Prostate gland (tissue), 2 donors: ENCODE results near the gene RFX2. TPM values are rescaled to one million over a fixed set of nuclear protein-coding genes. Genes with fewer than 3 reads are reported as not detected.

Experiments
- DNase-seq: peaks from one replicate; pipeline ENCODE4 v3.0.0-alpha.2; 2019; ENCODE audit warnings: low spot score
- H3K27ac ChIP-seq, 2 donors: fragments of 200-600 bp; sonication (generic); 2 replicates each; pipeline ENCODE4 v1.5.1; 2017 to 2019
- H3K27me3 ChIP-seq: fragments of 200-600 bp; sonication (generic); replicated peaks from 2 replicates; pipeline ENCODE4 v1.5.1; 2019; ENCODE audit not compliant: insufficient read depth
- H3K36me3 ChIP-seq, 2 donors: fragments of 200-600 bp; sonication (generic); 1 replicate in 1 of 2; 2 replicates in 1 of 2; pipeline versions ENCODE4 v1.5.1 to v1.8.1; 2017 to 2019
- H3K4me1 ChIP-seq: fragments of 200-600 bp; sonication (generic); replicated peaks from 2 replicates; pipeline ENCODE4 v1.5.1; 2019
- H3K4me3 ChIP-seq, 2 donors: fragments of 200-600 bp; sonication (generic); 2 replicates each; pipeline ENCODE4 v1.5.1; 2017 to 2019
- H3K9me3 ChIP-seq: fragments of 200-600 bp; sonication (generic); 2 replicates; pipeline ENCODE4 v1.5.1; 2017
- CTCF ChIP-seq, 4 experiments: fragments of 200-600 bp in 2 of 4; fragments of 450-650 bp in 2 of 4; sonication (generic) in 2 of 4; IDR thresholded peaks; 1 replicate in 3 of 4; 2 replicates in 1 of 4; pipeline ENCODE4 v1.5.1; 2016 to 2019; ENCODE audit warnings: antibody characterized with exemption in 4 of 4, mild to moderate bottlenecking in 2 of 4, moderate library complexity in 2 of 4
- POLR2A ChIP-seq: fragments of 450-650 bp; IDR thresholded peaks from one replicate; pipeline ENCODE4 v1.6.1; 2016; ENCODE audit warnings: antibody characterized with exemption, mild to moderate bottlenecking
- POLR2AphosphoS5 ChIP-seq: sonication (generic); formaldehyde crosslinking; IDR thresholded peaks from one replicate; pipeline ENCODE4 v1.6.1; 2017; ENCODE audit warnings: antibody characterized with exemption
- WGBS: methylation state at CpG from one replicate; pipeline ENCODE4 v1.1.5; 2018; 5-methylcytosine and 5-hydroxymethylcytosine counted together
- intact Hi-C: fragments of 100-400 bp; cut with DNase I; formaldehyde crosslinking; loops from one replicate; pipeline ENCODE4 v1.14.2; 2022
- total RNA-seq, 2 donors: library from RNA; depleted of rRNA; stranded (reverse); fragments of >200 nt; gene quantifications; one replicate each; pipeline ENCODE4 v1.1.0, GENCODE V29; 2016

RFX2 gene
- total RNA-seq, 2 donors from 2014 or later: 13.4 to 25.3 TPM

DNA sequence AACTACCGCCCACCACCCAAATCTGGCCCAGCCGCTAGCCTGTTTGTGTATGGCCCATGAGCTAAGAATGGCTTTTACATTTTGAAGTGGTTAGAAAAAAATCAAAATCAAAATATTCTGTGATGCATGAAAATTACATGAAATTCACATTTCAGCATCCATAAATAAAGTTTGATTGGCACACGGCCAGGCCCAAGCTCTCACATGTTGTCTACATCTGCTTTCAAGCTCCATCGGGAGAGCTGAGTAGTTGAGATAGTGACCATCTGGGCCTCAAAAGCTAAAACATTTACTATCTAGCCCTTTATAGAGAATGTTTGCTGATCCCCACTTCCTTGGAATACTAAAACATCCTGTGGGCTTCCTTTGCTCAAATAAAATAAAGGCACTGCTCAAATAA lies 14.5 kb downstream of the RFX2 start:
- Histone ChIP-seq H3K36me3 (no peaks in the 10 kb centered on the region), H3K4me3 (no peak overlapping the region), H3K9me3 (no peaks in the 10 kb centered on the region), H3K4me1 (no peaks in the 10 kb centered on the region), H3K27ac (no peak overlapping the region), H3K27me3 (no peaks in the 10 kb centered on the region)
- no peak for DNase-seq
- WGBS: 78% methylated on average over 4 of the region's 4 CpGs
- intact Hi-C loops: no loop called here
- TF ChIP-seq CTCF (IDR thresholded peaks at IDR 0.05): no peak
- no peak for TF ChIP-seq POLR2A
- TF ChIP-seq POLR2AphosphoS5: no peak

DNA sequence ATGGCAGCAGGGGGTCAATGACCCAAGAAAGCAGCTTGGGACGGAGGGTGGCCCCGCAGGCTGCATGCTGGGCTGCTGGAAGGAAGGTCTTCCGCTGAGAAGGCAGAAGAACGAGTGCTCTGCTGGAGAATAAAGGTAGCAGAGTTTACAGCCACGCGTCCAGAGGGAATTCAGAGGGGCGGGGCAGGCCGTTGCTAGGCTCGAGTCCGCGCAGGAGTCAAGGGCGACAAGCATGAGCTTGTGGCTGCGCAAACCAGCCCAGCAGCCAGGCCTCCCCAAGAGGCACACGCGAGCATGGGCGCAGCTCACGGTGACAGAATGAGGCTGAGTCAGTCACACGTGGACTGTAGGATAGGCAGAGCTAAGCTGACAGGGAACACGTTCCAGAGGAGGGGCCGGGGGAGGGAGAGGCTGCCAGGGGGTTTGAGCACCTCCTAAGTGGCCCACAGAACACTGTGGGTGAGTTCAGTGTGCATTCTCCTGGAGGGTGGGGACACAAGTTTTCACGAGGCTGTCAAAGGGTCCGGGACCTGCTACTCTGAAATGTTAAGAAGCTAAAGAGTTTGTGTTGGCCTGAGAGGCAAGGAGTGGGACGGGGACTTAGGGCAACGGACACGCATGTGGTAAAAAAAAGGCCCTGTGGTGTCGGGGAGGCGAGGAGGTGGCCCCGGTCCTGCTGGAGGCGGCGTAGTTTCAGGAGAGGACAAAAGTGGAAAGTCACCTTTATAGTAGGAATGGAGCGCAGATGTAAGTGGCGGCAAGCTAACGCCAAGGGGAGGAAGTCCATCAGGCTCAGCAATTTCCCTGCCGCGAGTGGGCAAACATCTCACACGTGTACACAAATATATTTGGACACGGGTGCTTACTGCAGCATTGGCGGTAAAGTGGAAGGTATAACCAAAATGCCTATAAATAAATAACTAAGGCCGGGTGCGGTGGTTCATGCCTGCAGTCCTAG lies 17.7 kb downstream of the RFX2 start:
- Histone ChIP-seq H3K27me3 (no peaks in the 10 kb centered on the region), H3K4me1 (peaks cover 2% of the 10 kb centered on the region), H3K4me3 (no peak overlapping the region), H3K27ac (peak overlapping the region; percentile 56 to 66), H3K36me3 (no peaks in the 10 kb centered on the region), H3K9me3 (no peaks in the 10 kb centered on the region)
- peak; percentile 89 for DNase-seq
- WGBS: 28% methylated on average over 40 of the region's 40 CpGs
- TF ChIP-seq POLR2AphosphoS5 (peak; percentile 85), POLR2A (peak; percentile 57), CTCF (IDR thresholded peaks at IDR 0.05) (peak in 2 of 4 experiments; percentile 36 to 57)
- intact Hi-C loops: no loop called here

DNA sequence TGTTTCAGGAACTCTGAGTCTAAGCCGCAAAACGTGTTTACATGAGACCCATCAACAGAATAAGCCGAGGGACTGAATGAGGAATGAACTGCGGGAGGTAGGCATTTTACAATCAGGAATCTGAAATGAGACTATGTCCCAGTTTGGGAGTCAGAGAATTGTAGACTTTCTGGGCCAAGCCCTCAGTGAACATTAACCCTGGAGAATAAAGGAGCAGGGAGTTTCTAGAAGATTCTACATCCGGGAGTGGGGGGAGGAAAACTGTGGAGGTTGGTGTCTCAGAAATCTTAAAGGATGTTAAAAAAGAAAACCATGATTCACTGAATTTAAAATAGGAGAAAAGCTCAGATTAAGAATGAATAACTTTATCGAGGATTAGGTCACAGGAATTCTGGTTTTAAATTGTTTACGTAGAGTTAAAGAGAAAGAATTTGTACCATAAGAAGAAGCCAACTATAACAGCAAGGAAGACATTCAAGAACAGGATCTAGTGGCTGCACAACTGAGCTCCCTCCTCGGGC lies 18.5 kb downstream of the RFX2 start:
- H3K4me3 ChIP-seq: no peak overlapping the region
- no peaks in the 10 kb centered on the region for H3K27me3 ChIP-seq
- H3K9me3 ChIP-seq: no peaks in the 10 kb centered on the region
- peak overlapping the region; percentile 56 to 66 for H3K27ac ChIP-seq
- DNase-seq: no peak
- TF ChIP-seq POLR2AphosphoS5 (no peak), CTCF (IDR thresholded peaks at IDR 0.05) (no peak), POLR2A (no peak)
- H3K36me3 ChIP-seq: no peaks in the 10 kb centered on the region
- intact Hi-C loops: no loop called here
- H3K4me1 ChIP-seq: peaks cover 9% of the 10 kb centered on the region
- WGBS: 20% methylated on average over 8 of the region's 8 CpGs

- 87% methylated on average over 3 of the region's 3 CpGs for WGBS
- H3K27ac ChIP-seq: no peak overlapping the region
- H3K4me1 ChIP-seq: peaks cover 9% of the 10 kb centered on the region
Measured at GRCh38 chr19:6090634-6091033, 19.7 kb downstream of the RFX2 start.

GRCh38 chr19:6088602-6089049 lies 21.7 kb downstream of the RFX2 start:
- Histone ChIP-seq H3K9me3 (no peaks in the 10 kb centered on the region), H3K36me3 (no peaks in the 10 kb centered on the region), H3K4me1 (peaks cover 9% of the 10 kb centered on the region), H3K27ac (no peak overlapping the region), H3K4me3 (no peak overlapping the region), H3K27me3 (no peaks in the 10 kb centered on the region)
- intact Hi-C loops: no loop called here
- no peak for TF ChIP-seq POLR2AphosphoS5
- no peak for TF ChIP-seq POLR2A
- TF ChIP-seq CTCF (IDR thresholded peaks at IDR 0.05): no peak
- no peak for DNase-seq
- 76% methylated on average over 3 of the region's 3 CpGs for WGBS

More at GRCh38 chr19:6090634-6091033, 19.7 kb downstream of the RFX2 start:
- intact Hi-C loops: no loop called here
- DNase-seq: no peak
- H3K36me3 ChIP-seq: no peaks in the 10 kb centered on the region
- no peak for TF ChIP-seq POLR2A
- H3K4me3 ChIP-seq: no peak overlapping the region
- no peaks in the 10 kb centered on the region for H3K9me3 ChIP-seq
- H3K27me3 ChIP-seq: no peaks in the 10 kb centered on the region
